Astrocyte (in vitro differentiated cells and primary cell): ENCODE results near the gene COQ9. TPM values are rescaled to one million over a fixed set of nuclear protein-coding genes. Genes with fewer than 3 reads are reported as not detected.

ENCODE experiments used
- DNase-seq: peaks from one replicate; pipeline ENCODE4 v3.0.0-alpha.2; 2010; ENCODE audit warnings: low read depth
- FAIRE-seq: peaks from 2 replicates; lab custom pipeline; 2011; peaks lifted over from hg19 to GRCh38; lab: Jason Lieb, UNC
- H2AFZ ChIP-seq: 2 replicates; pipeline ENCODE4 v1.6.0; 2012; ENCODE audit warnings: low read depth, low read length, inconsistent platforms
- H3K27ac ChIP-seq: 2 replicates; pipeline ENCODE4 v1.5.1; 2011; ENCODE audit warnings: low read depth, low read length, inconsistent platforms
- H3K27me3 ChIP-seq: 2 replicates; pipeline ENCODE4 v1.6.0; 2011; ENCODE audit warnings: low read length, inconsistent platforms; ENCODE audit not compliant: insufficient read depth
- H3K36me3 ChIP-seq: 2 replicates; pipeline ENCODE4 v1.5.1; 2011; ENCODE audit warnings: low read length, inconsistent platforms; ENCODE audit not compliant: insufficient read depth
- H3K4me1 ChIP-seq: 2 replicates; pipeline ENCODE4 v1.5.1; 2011; ENCODE audit warnings: low read length, inconsistent platforms; ENCODE audit not compliant: insufficient read depth
- H3K4me2 ChIP-seq: 2 replicates; pipeline ENCODE4 v1.6.0; 2012; ENCODE audit warnings: low read length, inconsistent platforms
- H3K4me3 ChIP-seq: 2 replicates; pipeline ENCODE4 v1.5.1; 2011; ENCODE audit warnings: low read depth, mild to moderate bottlenecking, low read length, inconsistent platforms; ENCODE audit not compliant: insufficient read depth
- H3K79me2 ChIP-seq: 2 replicates; pipeline ENCODE4 v1.6.0; 2012; ENCODE audit warnings: mild to moderate bottlenecking, low read length, inconsistent platforms; ENCODE audit not compliant: insufficient read depth
- H3K9ac ChIP-seq: 2 replicates; pipeline ENCODE4 v1.6.0; 2012; ENCODE audit warnings: mild to moderate bottlenecking, low read length, inconsistent platforms
- H3K9me3 ChIP-seq: 2 replicates; pipeline ENCODE4 v1.5.1; 2012; ENCODE audit warnings: low read depth, mild to moderate bottlenecking, low read length, inconsistent platforms; ENCODE audit not compliant: insufficient read depth
- H4K20me1 ChIP-seq: 2 replicates; pipeline ENCODE4 v1.6.0; 2012; ENCODE audit warnings: low read length, inconsistent platforms; ENCODE audit not compliant: insufficient read depth
- H3K27ac Mint-ChIP-seq: one replicate; pipeline ENCODE4 v1.8.0; 2021; ENCODE audit warnings: mild to moderate bottlenecking, mixed read lengths; ENCODE audit not compliant: unreplicated experiment
- H3K27me3 Mint-ChIP-seq: one replicate; pipeline ENCODE4 v1.8.0; 2021; ENCODE audit warnings: low read depth, mixed read lengths; ENCODE audit not compliant: unreplicated experiment
- H3K36me3 Mint-ChIP-seq: one replicate; pipeline ENCODE4 v1.8.0; 2021; ENCODE audit warnings: low read depth, mixed read lengths; ENCODE audit not compliant: unreplicated experiment
- H3K4me1 Mint-ChIP-seq: one replicate; pipeline ENCODE4 v1.8.0; 2021; ENCODE audit warnings: low read depth, mixed read lengths; ENCODE audit not compliant: unreplicated experiment
- H3K4me3 Mint-ChIP-seq: one replicate; pipeline ENCODE4 v1.8.0; 2021; ENCODE audit warnings: mild to moderate bottlenecking, moderate library complexity, mixed read lengths; ENCODE audit not compliant: unreplicated experiment
- H3K9me3 Mint-ChIP-seq: one replicate; pipeline ENCODE4 v1.8.0; 2021; ENCODE audit warnings: mild to moderate bottlenecking, mixed read lengths; ENCODE audit not compliant: unreplicated experiment
- EZH2 ChIP-seq: IDR thresholded peaks from 2 replicates; pipeline ENCODE4 v1.6.1; 2012; ENCODE audit warnings: mild to moderate bottlenecking, low read length, inconsistent platforms; ENCODE audit not compliant: insufficient read depth
- total RNA-seq: library from RNA; stranded (reverse); gene quantifications from 2 replicates; pipeline ENCODE4 v1.2.1, GENCODE V29; 2021
- TF ChIP-seq, protein P1 (sequence below): IDR thresholded peaks from 2 replicates; pipeline ENCODE4 v1.5.1; 2011; ENCODE audit warnings: low read depth, mild to moderate bottlenecking, inconsistent platforms, low read length, moderate library complexity; ENCODE audit not compliant: insufficient read depth

Gene COQ9
- total RNA-seq, 1 donor from 2014 or later, result 29.1 TPM

DNA sequence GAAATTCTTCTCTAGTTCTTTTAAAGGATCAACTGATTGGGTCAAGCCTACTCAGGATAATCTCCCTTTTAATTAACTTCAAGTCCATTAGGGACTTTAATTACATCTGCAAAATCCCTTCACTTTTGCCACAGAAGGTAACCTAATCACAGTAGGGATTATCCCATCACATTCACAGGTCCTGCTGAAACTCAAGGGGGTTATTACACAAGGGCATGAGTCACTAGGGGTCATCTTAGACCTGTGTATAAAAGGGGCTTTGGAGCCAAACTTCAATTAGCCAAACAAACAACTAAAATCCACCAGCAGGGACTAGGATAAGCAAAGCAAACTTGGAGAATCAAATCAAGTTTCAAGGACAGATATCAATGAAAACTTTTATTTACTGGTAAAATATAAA is 19.5 kb upstream of the COQ9 start:
- Mint-ChIP-seq H3K27me3 (no peaks in the 10 kb centered on the region), H3K4me1 (no peaks in the 10 kb centered on the region), H3K9me3 (no peaks in the 10 kb centered on the region), H3K27ac (no peak overlapping the region), H3K4me3 (no peak overlapping the region), H3K36me3 (peaks cover 11% of the 10 kb centered on the region)
- FAIRE-seq (no peak), DNase-seq (no peak)
- Histone ChIP-seq H4K20me1 (no peaks in the 10 kb centered on the region), H3K4me3 (no peak overlapping the region), H2AFZ (no peak overlapping the region), H3K27me3 (no peaks in the 10 kb centered on the region), H3K9ac (no peak overlapping the region), H3K4me2 (no peak overlapping the region), H3K79me2 (no peaks in the 10 kb centered on the region), H3K4me1 (no peaks in the 10 kb centered on the region), H3K36me3 (peaks cover 41% of the 10 kb centered on the region), H3K27ac (no peak overlapping the region), H3K9me3 (no peaks in the 10 kb centered on the region)
- no peak for TF ChIP-seq EZH2
- TF ChIP-seq, protein P1, sequence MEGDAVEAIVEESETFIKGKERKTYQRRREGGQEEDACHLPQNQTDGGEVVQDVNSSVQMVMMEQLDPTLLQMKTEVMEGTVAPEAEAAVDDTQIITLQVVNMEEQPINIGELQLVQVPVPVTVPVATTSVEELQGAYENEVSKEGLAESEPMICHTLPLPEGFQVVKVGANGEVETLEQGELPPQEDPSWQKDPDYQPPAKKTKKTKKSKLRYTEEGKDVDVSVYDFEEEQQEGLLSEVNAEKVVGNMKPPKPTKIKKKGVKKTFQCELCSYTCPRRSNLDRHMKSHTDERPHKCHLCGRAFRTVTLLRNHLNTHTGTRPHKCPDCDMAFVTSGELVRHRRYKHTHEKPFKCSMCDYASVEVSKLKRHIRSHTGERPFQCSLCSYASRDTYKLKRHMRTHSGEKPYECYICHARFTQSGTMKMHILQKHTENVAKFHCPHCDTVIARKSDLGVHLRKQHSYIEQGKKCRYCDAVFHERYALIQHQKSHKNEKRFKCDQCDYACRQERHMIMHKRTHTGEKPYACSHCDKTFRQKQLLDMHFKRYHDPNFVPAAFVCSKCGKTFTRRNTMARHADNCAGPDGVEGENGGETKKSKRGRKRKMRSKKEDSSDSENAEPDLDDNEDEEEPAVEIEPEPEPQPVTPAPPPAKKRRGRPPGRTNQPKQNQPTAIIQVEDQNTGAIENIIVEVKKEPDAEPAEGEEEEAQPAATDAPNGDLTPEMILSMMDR, result no peak

DNA sequence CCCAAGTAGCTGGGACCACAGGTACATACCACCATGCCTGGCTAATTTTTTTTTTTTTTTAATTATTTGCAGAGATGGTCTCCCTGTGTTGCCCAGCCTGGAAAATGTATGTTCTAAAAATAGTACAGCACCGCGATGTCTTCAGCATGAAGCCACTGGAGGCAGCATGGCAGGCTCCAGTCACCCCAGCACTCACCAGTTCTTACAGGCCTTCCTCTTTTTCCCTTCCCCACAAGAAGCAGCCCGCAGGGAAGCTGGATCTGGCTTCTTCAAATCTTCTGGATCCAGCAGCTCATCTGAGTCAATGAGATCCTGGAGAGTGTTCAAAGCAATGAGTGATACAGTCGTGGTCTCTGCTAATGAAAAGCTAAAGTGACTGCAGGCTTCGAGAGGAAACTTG is 16.3 kb upstream of the COQ9 start:
- Mint-ChIP-seq H3K27me3 (no peaks in the 10 kb centered on the region), H3K4me3 (no peak overlapping the region), H3K36me3 (peaks cover 14% of the 10 kb centered on the region), H3K4me1 (no peaks in the 10 kb centered on the region), H3K9me3 (no peaks in the 10 kb centered on the region), H3K27ac (no peak overlapping the region)
- no peak for TF ChIP-seq EZH2
- TF ChIP-seq, protein P1, result no peak
- no peak for DNase-seq
- Histone ChIP-seq H4K20me1 (no peaks in the 10 kb centered on the region), H3K9me3 (no peaks in the 10 kb centered on the region), H3K36me3 (peaks cover 68% of the 10 kb centered on the region), H3K4me1 (no peaks in the 10 kb centered on the region), H3K27ac (no peak overlapping the region), H3K9ac (no peak overlapping the region), H3K4me3 (no peak overlapping the region), H3K4me2 (no peak overlapping the region), H3K27me3 (no peaks in the 10 kb centered on the region), H2AFZ (no peak overlapping the region), H3K79me2 (no peaks in the 10 kb centered on the region)
- FAIRE-seq, result no peak

DNA sequence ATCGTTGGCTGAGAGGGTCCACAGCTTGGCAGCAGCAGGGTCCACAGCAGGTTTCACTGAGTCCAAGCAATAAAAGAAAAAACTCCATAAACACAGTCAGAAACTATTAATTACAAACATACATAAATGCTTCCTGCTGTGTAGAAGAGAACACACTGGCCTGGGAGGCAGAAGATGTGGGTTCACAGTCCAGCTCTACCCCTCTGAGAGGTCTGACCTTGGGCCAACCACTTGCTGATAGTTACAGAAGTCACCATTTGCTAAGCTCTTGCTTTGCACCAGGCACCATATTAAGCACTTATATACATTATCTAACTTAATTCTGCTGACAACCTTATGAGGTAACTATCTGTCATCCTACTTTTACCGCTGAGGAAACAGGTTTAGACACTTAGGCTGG is 14.8 kb upstream of the COQ9 start:
- FAIRE-seq (no peak), DNase-seq (no peak)
- Histone ChIP-seq H3K27me3 (no peaks in the 10 kb centered on the region), H3K4me1 (no peaks in the 10 kb centered on the region), H3K9ac (no peak overlapping the region), H3K9me3 (no peaks in the 10 kb centered on the region), H3K27ac (no peak overlapping the region), H3K79me2 (no peaks in the 10 kb centered on the region), H3K4me3 (no peak overlapping the region), H2AFZ (no peak overlapping the region), H3K36me3 (peaks cover 71% of the 10 kb centered on the region), H3K4me2 (no peak overlapping the region), H4K20me1 (no peaks in the 10 kb centered on the region)
- peaks cover 14% of the 10 kb centered on the region for H3K36me3 Mint-ChIP-seq
- no peak overlapping the region for H3K27ac Mint-ChIP-seq
- H3K4me3 Mint-ChIP-seq, result no peak overlapping the region
- H3K4me1 Mint-ChIP-seq, result no peaks in the 10 kb centered on the region
- no peaks in the 10 kb centered on the region for H3K9me3 Mint-ChIP-seq
- H3K27me3 Mint-ChIP-seq, result no peaks in the 10 kb centered on the region
- no peak for TF ChIP-seq EZH2
- TF ChIP-seq, protein P1, result no peak
